Raji (cell line): Measurements from ENCODE around the gene CCDC197.

Source experiments
- POLR2A ChIP-seq: IDR thresholded peaks from 2 replicates; pipeline ENCODE4 v1.6.1; 2011; ENCODE audit warnings: low read depth, low read length, control low read depth; ENCODE audit not compliant: insufficient read depth

Gene CCDC197

DNA sequence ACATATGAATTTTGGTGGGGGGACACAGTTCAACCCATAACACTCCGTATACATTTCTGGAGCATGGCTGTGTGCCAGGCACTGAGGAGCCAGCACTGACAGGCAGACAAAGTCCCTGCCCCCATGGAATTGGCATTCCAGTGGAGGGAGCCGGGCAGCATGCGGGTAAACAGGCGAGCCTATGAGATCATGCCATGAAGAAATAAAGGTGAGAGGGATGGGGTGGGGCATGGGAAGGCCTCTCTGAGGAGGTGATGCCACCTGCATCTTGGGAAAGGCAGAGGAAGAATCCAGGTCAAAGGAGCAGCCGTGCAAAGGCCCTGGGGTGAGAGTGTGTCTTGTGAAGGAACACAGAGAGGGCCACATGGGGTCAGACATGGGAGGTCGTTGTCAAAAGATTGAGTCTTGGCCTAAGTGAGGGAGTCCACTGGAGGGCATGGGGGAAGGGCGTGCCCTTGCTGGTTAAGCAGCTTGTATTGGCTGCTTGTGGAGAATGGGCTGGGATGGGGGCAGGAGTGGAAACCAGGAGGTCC is 32.6 kb downstream of the CCDC197 start:
- no peak for TF ChIP-seq POLR2A

DNA sequence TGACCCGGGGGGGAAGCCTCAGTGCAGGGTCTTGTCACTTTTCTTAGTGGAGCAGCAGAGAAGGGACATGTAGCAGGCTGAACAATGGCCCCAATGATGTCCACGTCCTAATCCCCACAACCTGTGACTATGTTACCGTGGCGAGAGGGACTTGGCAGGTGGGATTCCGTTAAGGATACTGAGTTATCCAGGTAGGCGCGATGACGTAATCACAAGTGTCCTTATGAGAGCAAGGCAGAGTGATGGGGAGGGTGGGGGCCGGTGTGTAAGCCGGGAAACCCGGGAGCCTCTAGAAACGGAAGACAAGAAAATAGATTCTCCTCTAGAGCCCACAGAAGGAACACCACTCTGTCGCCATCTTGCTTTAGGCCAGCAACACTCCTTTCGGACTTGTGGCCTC is 33.5 kb downstream of the CCDC197 start:
- no peak for TF ChIP-seq POLR2A

DNA sequence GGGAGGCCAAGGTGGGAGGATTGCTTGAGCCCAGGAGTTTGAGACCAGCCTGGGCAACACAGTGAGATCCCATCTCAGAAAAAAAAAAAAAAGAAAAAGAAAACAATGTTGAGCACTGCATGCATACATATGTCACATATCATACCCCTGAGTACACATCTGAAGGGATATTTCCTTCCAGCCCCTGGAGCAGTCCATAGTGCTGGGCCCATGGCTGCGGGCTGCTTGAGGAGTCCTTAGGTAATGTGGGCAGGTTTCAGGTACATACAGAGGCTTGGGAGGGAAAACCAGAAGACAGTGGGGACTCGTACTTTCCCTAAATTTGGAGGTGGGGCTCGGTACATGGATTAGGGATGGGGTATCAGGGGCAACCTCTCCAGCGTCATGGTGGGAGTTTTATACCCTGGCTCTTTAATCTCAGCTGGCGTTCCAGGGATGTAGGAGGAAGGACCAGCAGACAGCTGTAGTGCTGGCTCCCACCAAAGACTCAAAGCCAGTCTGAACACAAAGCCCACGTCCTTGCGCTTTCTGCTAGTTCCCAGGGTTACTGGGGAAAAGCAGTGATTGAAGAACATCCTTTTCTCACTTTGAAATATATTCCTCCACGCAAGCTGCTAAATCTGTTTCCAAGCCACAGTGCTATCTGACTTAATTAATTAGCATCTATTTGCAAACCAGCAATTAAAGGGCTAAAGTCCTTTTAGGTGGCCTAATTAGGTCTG is 34.2 kb downstream of the CCDC197 start:
- TF ChIP-seq POLR2A = no peak

DNA sequence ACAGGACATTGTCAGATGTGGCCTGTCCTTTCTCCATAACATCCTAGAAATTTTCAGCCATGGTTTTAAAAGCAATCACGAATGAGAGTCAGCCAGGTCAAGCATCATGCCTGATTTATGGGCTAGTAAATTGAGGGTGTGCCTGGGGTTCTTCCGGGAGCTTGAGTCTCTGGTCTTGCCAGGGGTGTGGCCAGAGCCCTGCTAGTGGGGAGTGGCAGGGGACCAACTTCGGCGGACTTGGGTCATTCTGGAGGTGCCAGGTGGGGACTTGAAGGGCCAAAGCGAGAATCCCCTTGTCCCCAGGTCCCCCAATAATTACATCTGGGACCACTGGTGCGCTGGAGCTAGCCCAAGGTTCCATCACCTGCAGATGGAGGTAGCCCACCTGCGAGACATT is 34.8 kb downstream of the CCDC197 start:
- no peak for TF ChIP-seq POLR2A

DNA sequence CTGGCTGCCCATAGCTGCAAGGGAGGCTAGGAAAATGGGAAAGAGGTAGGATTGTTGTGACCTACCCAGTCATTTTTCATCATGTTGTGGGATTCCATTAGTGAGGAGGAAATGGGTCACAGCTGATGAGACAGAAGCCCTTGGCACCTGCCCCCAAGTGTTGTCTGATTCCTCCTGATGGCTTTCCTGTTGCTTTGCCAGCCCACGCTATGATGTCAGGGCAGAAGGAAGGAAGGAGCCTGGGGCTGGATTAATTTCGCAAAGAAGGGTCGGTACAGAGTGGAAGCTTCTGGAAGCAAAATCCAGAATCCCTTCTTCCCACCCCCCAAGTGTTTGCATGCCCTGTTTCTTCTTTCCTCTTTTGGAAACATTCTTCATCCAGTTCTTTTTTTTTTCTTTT is 37.8 kb downstream of the CCDC197 start:
- TF ChIP-seq POLR2A = no peak

DNA sequence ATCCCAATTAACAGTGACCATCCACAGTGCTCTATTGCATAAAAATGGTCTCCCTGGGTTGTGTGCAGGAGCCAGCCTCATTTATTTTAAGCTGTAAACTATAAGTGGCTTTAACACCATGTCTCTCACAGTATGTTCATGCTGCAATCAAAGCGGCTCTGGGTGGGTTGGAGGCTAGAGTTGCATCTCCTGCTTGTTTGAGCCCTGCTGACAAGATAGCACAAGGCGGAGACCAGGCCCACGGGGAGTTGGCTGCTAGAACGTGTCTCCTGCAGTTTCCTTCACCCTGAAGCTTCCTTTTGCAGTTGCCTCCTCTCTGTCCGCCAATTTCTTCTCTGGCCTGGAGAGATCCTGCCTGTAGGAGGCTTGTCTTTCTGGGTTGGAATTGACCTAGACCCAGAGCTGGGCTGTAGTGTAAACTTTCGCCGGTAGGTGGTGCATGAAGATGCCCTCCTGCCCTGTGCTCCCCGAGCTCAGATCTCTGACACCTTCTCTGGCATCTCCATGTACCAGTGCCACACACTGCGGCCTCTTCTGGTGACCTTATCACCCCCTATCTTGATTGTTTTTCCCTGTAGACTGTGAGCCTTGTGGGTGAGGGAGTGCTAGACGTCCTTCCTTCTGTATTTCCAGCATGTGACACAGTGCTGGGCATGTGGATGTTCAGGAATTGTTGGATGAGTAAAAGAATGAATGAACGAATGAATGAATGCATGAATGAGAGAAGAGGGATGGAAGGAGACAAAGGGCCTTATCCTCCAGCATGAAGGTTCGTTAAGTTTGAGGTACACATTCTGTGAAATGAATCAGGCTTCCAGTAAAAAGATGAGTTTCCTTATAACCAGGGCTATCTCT is 39.4 kb downstream of the CCDC197 start:
- TF ChIP-seq POLR2A = no peak

DNA sequence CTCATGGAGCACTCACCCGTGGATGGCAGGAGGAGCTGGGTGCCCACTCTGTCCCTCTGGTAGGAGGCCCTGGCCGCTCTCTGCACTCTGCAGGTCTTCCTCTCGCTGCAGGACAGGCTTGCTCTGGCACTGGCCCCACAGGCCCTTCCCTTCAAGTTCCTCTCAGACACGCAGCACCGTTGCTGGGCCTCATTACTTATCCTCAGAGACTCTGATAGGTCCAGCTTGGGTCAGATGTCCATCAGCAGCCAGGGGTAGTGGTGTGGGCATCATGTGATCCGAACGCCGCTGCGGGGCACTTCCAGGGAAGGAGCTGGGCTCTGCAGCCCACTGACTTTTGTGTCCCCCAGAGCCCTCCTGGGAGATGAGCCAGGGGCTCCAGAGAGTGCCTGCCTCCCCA is 40.9 kb downstream of the CCDC197 start:
- no peak for TF ChIP-seq POLR2A

DNA sequence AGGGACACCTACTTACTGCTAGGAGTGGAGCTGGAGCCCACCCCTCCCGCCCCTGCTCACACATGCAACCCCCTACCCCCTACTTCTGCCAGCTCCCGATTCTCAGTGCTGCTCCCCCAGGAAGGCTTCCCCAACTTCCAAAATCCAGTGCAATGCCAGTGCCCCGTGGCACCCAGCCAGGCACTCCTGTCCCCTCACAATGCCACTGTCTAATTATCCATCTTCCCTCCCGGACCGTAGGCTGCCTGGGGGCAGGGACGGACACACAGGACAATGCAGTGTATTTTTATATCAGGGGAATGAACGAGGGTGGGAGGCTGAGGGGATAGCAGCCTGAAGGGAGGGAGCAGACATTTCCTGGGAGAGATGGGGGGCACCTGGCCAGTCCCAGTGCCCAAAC is 41.4 kb downstream of the CCDC197 start:
- no peak for TF ChIP-seq POLR2A

DNA sequence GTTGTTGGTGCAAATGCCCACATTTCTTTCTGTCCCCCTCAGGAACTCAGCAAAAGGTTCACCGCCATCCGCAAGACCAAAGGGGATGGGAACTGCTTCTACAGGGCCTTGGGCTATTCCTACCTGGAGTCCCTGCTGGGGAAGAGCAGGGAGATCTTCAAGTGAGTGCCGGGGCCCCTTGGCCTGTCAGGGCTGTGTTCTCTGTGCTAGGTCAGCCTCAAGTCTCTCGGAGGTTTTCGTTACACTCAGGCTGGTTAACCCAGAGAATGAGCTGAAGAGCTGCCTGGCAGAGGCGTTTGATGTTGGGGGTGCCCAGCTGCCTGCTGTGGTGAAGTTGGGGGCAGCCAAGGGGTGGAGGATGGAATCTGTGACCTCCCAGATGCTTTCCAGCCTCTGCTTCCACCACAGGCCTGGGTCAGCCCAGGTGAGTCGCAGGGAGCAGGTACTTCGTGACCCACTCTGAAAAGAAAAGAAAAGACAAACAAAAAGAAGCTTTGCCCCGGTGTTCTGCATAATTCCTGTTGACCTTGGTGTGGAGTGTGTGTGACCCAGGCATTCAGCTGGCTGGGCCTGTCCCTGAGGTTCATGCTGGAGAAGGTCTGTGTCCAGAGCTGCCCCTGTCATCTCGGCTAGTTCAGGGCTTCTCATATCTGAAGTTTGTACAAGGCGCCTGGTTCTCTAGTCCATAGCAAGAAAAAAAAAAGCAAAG is 42.0 kb downstream of the CCDC197 start:
- TF ChIP-seq POLR2A = no peak

DNA sequence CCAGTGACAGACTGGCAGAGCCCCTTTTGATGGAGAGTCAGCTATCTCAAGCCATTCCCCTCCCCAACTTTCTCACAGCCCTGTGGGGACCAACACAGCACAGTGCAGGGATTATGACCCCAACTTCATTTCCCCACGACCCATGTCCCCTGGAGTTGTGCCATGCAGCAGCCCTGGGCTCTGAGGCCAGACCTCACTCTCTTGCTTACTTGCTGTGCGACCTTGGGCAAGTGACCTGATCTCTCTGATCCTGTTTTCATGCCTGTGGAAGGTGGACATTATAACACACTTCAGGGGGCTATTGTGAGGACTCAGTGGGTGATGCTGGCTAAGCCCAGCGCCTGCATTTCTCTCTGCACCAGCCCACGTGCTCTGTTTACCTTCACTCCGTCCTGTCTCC is 43.1 kb downstream of the CCDC197 start:
- no peak for TF ChIP-seq POLR2A

DNA sequence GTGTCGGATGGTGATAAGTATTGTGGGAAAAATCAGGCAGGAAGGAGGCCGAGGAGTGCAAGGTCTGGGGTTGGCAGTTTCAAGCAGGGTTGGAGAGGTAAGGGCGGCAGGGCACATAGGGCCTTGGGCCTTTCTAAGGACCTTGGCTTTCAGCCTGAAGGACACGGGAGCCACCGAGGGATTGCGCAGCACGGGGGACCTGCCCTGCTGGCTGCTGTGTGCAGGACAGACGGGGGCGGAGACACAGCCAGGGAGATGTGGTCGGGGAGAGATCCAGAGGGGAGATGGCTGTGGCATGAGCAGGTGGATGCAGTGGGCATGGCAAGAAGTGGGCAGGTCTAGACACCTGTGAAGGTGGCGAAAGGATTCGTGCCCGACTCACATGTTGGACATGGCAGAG is 43.7 kb downstream of the CCDC197 start:
- no peak for TF ChIP-seq POLR2A

DNA sequence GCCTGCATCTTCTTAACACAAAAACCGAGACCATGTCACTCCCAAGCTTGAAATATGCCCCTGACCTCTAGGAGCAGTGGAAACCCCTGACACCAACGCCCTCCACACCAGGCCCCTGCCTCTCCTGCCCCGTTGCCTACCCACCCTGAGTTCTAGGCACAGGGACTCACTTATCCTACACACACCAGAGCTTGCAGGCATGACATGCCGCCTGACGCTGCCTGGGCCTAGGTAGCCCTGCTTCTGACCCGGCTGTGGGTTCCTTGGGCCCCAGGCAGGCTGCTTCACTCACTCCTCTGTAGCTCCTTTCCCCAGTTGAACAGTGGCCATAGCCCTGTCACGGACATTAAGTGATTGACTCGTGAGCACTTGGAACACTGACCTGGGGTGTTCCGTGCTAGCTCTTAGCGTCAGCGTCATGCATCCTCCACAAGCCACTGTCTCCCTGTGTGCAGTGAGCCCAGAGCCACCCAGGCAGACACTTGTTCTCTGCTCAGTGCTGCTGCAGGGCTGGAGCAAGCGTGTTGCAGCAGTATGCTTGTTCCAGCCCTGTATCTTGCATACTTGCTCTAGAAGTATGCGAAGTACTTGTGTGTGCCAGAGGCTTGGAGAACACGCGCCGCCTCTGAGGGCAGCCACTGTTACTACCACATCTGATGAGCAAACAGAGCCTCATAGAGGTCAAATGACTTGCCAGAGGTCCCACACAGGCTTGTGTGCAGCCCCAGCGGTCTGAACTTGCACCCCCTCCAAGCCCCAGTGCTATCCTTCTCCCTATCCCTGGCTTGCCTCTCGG is 44.6 kb downstream of the CCDC197 start:
- TF ChIP-seq POLR2A = no peak

DNA sequence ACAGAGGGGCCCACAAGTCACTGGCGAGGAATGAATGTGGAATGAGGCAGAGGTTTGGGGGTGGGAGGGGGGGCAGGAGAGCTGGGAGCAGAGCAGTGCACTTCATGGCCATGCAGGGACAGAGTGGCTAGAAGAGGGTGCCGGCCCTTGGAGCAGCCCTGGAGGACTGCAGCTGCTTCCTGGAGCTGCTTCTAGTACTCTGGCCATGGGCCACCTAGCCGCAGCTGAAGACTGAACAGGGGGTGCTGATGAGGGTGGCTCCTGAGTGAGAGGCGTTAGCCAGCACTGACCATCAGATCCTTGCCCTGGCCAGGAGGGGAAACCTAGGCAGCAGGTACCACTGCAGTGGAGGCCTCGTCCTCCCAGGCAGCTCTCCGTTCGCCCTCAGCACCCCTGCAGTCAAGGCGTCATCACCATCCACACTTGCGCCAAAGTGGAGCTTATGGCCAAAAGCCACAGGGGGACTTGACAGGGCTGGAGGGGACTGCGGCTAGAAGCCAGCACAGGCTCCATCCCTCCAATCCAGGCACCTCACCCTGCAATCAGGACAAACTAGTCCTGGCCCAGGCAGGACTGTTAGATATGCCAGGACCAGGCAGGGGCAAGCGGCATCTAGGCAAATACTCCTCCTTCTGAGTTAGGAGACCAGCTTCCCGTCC is 45.5 kb downstream of the CCDC197 start:
- no peak for TF ChIP-seq POLR2A

DNA sequence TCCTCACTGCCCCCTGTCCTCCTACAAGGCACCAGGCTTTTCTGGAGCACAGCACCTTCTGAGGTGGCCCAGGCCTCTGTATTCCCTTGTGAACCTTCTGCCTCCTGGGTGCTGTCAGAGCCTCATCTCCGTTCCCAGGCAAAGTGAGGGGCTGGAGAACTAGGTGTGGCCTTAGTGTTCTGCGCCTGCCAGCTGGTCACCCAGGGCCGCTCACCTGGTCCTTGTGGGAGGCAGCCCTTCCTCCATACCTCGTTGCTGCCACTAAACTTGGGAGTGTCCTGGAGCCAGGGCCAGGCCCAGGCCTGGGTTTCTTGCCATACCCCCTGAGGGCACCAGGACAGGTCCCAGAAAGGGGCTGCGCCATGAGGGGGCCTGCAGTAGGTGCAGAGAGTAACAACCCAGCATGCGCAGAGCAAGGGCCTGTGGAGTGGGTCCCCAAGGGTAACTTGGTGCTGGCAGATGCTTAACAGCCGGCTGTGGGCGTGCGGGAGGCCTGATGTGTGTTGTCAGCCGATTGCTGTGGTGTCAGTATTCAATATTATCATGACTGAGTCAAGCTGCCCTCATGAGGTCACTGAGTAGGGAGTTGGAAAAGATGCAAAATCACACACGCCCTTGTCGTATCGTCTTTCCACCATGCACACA is 46.1 kb downstream of the CCDC197 start:
- TF ChIP-seq POLR2A = no peak
